WTC11 (cell line): Measurements from ENCODE around the gene ATCAY. TPM values are rescaled to one million over a fixed set of nuclear protein-coding genes. Genes with fewer than 3 reads are reported as not detected.
A peak's percentile ranks its signal among the peaks of the same experiment; 100 is the strongest.

Experiments used
- ATAC-seq: fragments of 200-7000 bp; cut with Tn5 transposase; 2 replicates; pipeline ENCODE4 v1.10.0; 2021; ENCODE audit warnings: mild to moderate bottlenecking, moderate library complexity
- CTCF ChIA-PET: fragments of 300-600 bp; sonication (Branson Sonifier 250); formaldehyde crosslinking; loops from one replicate; lab custom pipeline; 2021; ENCODE audit warnings: antibody characterized with exemption; lab: Charles Lee
- POLR2A ChIA-PET: fragments of 350-600 bp; sonication (Branson Sonifier 250); formaldehyde crosslinking; loops from one replicate; lab custom pipeline; 2021; ENCODE audit warnings: antibody characterized with exemption; lab: Charles Lee
- DNase-seq: peaks from one replicate; pipeline ENCODE4 v3.0.0; 2021; ENCODE audit warnings: low spot score
- H3K27ac Mint-ChIP-seq: 2 replicates; pipeline ENCODE4 v1.8.0; 2021; ENCODE audit warnings: mixed read lengths
- H3K27me3 Mint-ChIP-seq: 2 replicates; pipeline ENCODE4 v1.8.0; 2021; ENCODE audit warnings: low read depth, mild to moderate bottlenecking, moderate library complexity, mixed read lengths
- H3K36me3 Mint-ChIP-seq: 2 replicates; pipeline ENCODE4 v1.8.0; 2021; ENCODE audit warnings: mixed read lengths
- H3K4me1 Mint-ChIP-seq: 2 replicates; pipeline ENCODE4 v1.8.0; 2022; ENCODE audit warnings: mixed read lengths
- H3K4me3 Mint-ChIP-seq: 2 replicates; pipeline ENCODE4 v1.8.0; 2021; ENCODE audit warnings: mild to moderate bottlenecking, moderate library complexity, mixed read lengths
- H3K9me3 Mint-ChIP-seq: 2 replicates; pipeline ENCODE4 v1.8.0; 2021; ENCODE audit warnings: mixed read lengths
- ATF1 ChIP-seq: sonication (generic); formaldehyde crosslinking; IDR thresholded peaks from 2 replicates; pipeline ENCODE4 v1.8.1; 2023; ENCODE audit warnings: mild to moderate bottlenecking, moderate library complexity, missing genetic modification reagents
- GRHL2 ChIP-seq: fragments of 250-450 bp; sonication (Bioruptor Pico); IDR thresholded peaks from 2 replicates; pipeline ENCODE4 v1.8.0; 2022; ENCODE audit warnings: mild to moderate bottlenecking, moderate library complexity; ENCODE audit not compliant: insufficient replicate concordance, severe bottlenecking
- GTF2I ChIP-seq: fragments of 250-450 bp; sonication (Bioruptor Pico); conservative IDR thresholded peaks from 2 replicates; pipeline ENCODE4 v1.4.0; 2021; ENCODE audit warnings: mild to moderate bottlenecking
- MXD4 ChIP-seq: fragments of 250-450 bp; sonication (Bioruptor Pico); IDR thresholded peaks from 2 replicates; pipeline ENCODE4 v1.8.0; 2021; ENCODE audit warnings: mild to moderate bottlenecking, moderate library complexity, borderline replicate concordance
- NFYB ChIP-seq: sonication (generic); formaldehyde crosslinking; conservative IDR thresholded peaks from 2 replicates; pipeline ENCODE4 v1.8.0; 2022; ENCODE audit warnings: low read depth, missing genetic modification reagents
- NR3C1 ChIP-seq: sonication (generic); formaldehyde crosslinking; conservative IDR thresholded peaks from 2 replicates; pipeline ENCODE4 v1.8.1; 2023; ENCODE audit warnings: low read depth, mild to moderate bottlenecking, missing genetic modification reagents
- SMAD3 ChIP-seq: sonication (generic); formaldehyde crosslinking; IDR thresholded peaks from 2 replicates; pipeline ENCODE4 v1.8.0; 2022; ENCODE audit warnings: missing genetic modification reagents, mild to moderate bottlenecking, borderline replicate concordance
- SP1 ChIP-seq: sonication (generic); formaldehyde crosslinking; conservative IDR thresholded peaks from 2 replicates; pipeline ENCODE4 v1.8.1; 2022; ENCODE audit warnings: missing genetic modification reagents
- TP53 ChIP-seq: sonication (generic); formaldehyde crosslinking; IDR thresholded peaks from 2 replicates; pipeline ENCODE4 v1.8.1; 2023; ENCODE audit warnings: mild to moderate bottlenecking, missing genetic modification reagents
- ZBTB21 ChIP-seq: sonication (generic); formaldehyde crosslinking; IDR thresholded peaks from 2 replicates; pipeline ENCODE4 v1.8.1; 2023; ENCODE audit warnings: mild to moderate bottlenecking, missing genetic modification reagents, borderline replicate concordance
- ZSCAN18 ChIP-seq: fragments of 250-450 bp; sonication (Bioruptor Pico); IDR thresholded peaks from 2 replicates; pipeline ENCODE4 v2.1.2; 2022; ENCODE audit warnings: mild to moderate bottlenecking, moderate library complexity
- total RNA-seq: library from RNA; stranded (reverse); gene quantifications from 3 replicates; pipeline ENCODE4 v1.2.3, GENCODE V29; 2021
- TF ChIP-seq, protein P1 (sequence below): sonication (generic); formaldehyde crosslinking; IDR thresholded peaks from 2 replicates; pipeline ENCODE4 v1.8.0; 2022; ENCODE audit warnings: mild to moderate bottlenecking, missing genetic modification reagents
- TF ChIP-seq, protein P2 (sequence below): sonication (generic); formaldehyde crosslinking; IDR thresholded peaks from 2 replicates; pipeline ENCODE4 v1.8.1; 2023; ENCODE audit warnings: mild to moderate bottlenecking, missing genetic modification reagents

The ATCAY gene
- total RNA-seq, 1 experiment from 2014 or later = 23.5 TPM

DNA sequence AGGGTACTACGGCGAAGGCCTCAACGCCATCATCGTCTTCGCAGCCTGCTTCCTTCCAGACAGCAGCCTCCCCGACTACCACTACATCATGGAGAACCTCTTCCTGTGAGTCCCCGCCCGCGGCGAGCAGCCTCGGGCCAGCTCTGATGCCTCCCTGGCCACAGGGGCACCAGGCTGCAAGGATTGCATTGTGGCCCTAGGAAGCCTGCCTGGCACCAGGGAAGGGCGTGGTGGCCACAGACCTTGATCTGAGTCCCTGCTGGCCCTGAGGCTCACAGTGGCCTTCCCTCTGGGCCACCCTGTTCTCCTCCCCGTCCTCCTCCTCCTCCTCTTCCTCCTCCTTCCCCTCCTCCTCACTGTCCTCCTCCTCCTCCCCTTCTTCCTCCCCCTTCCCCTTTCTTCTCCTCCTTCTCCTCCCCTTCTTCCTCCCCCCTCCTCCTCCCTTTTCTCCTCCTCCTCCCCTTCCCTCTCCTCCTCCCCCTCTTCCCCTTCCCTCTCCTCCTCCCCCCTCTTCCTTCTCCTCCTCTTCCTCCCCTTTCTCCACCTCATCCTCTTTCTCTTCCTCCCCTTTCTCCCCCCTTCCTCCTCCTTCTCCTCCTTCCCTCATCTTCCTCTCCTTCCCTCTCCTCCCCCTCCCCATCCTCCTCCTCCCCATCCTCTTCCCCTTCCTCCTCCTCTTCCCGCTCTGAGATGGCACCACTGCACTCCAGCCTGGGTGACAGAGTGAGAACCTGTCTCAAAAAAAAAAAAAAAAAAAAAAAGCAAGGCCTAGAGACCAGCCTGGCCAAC lies 28.0 kb downstream of the ATCAY start:
- no peaks in the 10 kb centered on the region for H3K27me3 Mint-ChIP-seq
- peaks cover 32% of the 10 kb centered on the region for H3K36me3 Mint-ChIP-seq
- peaks cover 14% of the 10 kb centered on the region for H3K9me3 Mint-ChIP-seq
- CTCF ChIA-PET = no interaction called here
- no peak for ATAC-seq
- DNase-seq = no peak
- POLR2A ChIA-PET = no interaction called here
- no peak overlapping the region for H3K27ac Mint-ChIP-seq
- no peak overlapping the region for H3K4me3 Mint-ChIP-seq
- no peak for TF ChIP-seq MXD4 (CRISPR knock-in tag)
- TF ChIP-seq SP1 = no peak
- H3K4me1 Mint-ChIP-seq = no peaks in the 10 kb centered on the region

- TF ChIP-seq GTF2I (CRISPR knock-in tag) (0 out of 2 replicates have a peak, but pooled peaks have one; percentile 58), ATF1 (CRISPR knock-in tag) (no peak)
- TF ChIP-seq, all 79 proteins: peak for 1
- ChIA-PET POLR2A (no interaction called here), CTCF (no interaction called here)
Measured at GRCh38 chr19:3910105-3910504, 29.6 kb downstream of the ATCAY start.

DNA sequence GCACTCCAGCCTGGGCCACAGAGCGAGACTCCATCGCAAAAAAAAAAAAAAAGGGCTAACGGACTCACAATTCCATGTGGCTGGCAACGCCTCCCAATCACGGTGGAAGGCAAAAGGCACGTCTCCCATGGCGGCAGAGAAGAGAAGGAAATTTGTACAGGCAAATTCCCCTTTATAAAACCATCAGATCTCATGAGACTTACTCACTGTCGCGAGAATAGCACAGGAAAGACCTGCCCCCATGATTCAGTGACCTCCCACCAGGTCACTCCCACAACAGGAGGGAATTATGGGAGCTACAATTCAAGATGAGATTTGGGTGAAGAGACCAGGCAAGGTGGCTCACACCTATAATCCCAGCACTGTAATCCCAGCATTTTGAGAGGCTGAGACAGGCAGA lies 33.7 kb downstream of the ATCAY start:
- H3K4me1 Mint-ChIP-seq = no peaks in the 10 kb centered on the region
- TF ChIP-seq NR3C1 (no peak), ZBTB21 (CRISPR knock-in tag) (no peak), SMAD3 (CRISPR knock-in tag) (no peak), NFYB (CRISPR knock-in tag) (no peak), GRHL2 (CRISPR knock-in tag) (no peak), TP53 (CRISPR knock-in tag) (no peak)
- TF ChIP-seq, protein P1, sequence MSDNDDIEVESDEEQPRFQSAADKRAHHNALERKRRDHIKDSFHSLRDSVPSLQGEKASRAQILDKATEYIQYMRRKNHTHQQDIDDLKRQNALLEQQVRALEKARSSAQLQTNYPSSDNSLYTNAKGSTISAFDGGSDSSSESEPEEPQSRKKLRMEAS (CRISPR knock-in tag) = no peak
- TF ChIP-seq, protein P2, sequence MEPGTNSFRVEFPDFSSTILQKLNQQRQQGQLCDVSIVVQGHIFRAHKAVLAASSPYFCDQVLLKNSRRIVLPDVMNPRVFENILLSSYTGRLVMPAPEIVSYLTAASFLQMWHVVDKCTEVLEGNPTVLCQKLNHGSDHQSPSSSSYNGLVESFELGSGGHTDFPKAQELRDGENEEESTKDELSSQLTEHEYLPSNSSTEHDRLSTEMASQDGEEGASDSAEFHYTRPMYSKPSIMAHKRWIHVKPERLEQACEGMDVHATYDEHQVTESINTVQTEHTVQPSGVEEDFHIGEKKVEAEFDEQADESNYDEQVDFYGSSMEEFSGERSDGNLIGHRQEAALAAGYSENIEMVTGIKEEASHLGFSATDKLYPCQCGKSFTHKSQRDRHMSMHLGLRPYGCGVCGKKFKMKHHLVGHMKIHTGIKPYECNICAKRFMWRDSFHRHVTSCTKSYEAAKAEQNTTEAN (CRISPR knock-in tag) = no peak
- no peak overlapping the region for H3K27ac Mint-ChIP-seq
- DNase-seq (no peak), ATAC-seq (no peak)
- peaks cover 18% of the 10 kb centered on the region for H3K9me3 Mint-ChIP-seq
- H3K27me3 Mint-ChIP-seq = no peaks in the 10 kb centered on the region; the same call in 1 of the 2 replicates
- ChIA-PET POLR2A (no interaction called here), CTCF (no interaction called here)
- no peak overlapping the region for H3K4me3 Mint-ChIP-seq
- peaks cover 58% of the 10 kb centered on the region for H3K36me3 Mint-ChIP-seq

More at GRCh38 chr19:3910105-3910504, 29.6 kb downstream of the ATCAY start:
- ATAC-seq (no peak), DNase-seq (no peak)
- H3K36me3 Mint-ChIP-seq = peaks cover 35% of the 10 kb centered on the region
- H3K4me1 Mint-ChIP-seq = no peaks in the 10 kb centered on the region
- no peak overlapping the region for H3K4me3 Mint-ChIP-seq
- no peak overlapping the region for H3K27ac Mint-ChIP-seq
- no peaks in the 10 kb centered on the region for H3K27me3 Mint-ChIP-seq
- peaks cover 14% of the 10 kb centered on the region for H3K9me3 Mint-ChIP-seq

GRCh38 chr19:3916033-3916432 lies 35.5 kb downstream of the ATCAY start:
- H3K27ac Mint-ChIP-seq = no peak overlapping the region
- ATAC-seq (no peak), DNase-seq (no peak)
- TF ChIP-seq ZSCAN18 (CRISPR knock-in tag) = no peak
- POLR2A ChIA-PET = no interaction called here
- CTCF ChIA-PET = no interaction called here
- H3K4me3 Mint-ChIP-seq = no peak overlapping the region
- H3K27me3 Mint-ChIP-seq = no peaks in the 10 kb centered on the region; the same call in 1 of the 2 replicates
- peaks cover 11% of the 10 kb centered on the region for H3K9me3 Mint-ChIP-seq
- no peaks in the 10 kb centered on the region for H3K4me1 Mint-ChIP-seq
- H3K36me3 Mint-ChIP-seq = peaks cover 50% of the 10 kb centered on the region

DNA sequence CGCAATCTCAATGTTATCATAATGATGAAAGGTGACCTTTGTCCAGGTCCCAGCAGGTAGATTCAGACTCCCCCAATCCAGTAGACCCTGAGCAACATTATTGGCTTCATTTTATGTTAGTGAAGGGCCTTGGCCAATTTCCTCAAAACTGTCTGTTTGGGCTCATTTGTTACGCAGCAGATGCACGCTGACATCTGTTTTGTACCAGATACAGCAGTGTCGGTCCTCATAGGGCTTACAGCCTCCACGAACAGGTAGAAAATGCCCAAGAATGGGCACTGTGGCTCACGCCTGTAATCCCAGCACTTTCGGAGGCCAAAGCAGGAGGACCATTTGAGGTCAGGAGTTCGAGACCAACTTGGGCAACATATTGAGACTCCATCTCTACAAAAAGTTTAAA lies 39.3 kb downstream of the ATCAY start:
- DNase-seq (no peak), ATAC-seq (no peak)
- Mint-ChIP-seq H3K9me3 (peaks cover 26% of the 10 kb centered on the region), H3K36me3 (peaks cover 56% of the 10 kb centered on the region), H3K4me3 (no peak overlapping the region), H3K27me3 (no peaks in the 10 kb centered on the region; the same call in 1 of the 2 replicates), H3K4me1 (no peaks in the 10 kb centered on the region), H3K27ac (no peak overlapping the region)
- ChIA-PET CTCF (no interaction called here), POLR2A (interaction anchor here (0.6 kb wide), 1 partner anchor 74 kb away, joined by 4 read pairs; no protein-coding TSS in a partner anchor)
- TF ChIP-seq GTF2I (CRISPR knock-in tag) (peak; percentile 70), SP1 (no peak)
